Fibroblast of peridontal ligament (primary cell): ENCODE data around the gene S1PR3.
A peak's percentile ranks its signal among the peaks of the same experiment; 100 is the strongest.

Source experiments
- DNase-seq: peaks from one replicate; pipeline ENCODE4 v3.0.0-alpha.2; 2010; ENCODE audit errors: extremely low read depth

Gene S1PR3

DNA sequence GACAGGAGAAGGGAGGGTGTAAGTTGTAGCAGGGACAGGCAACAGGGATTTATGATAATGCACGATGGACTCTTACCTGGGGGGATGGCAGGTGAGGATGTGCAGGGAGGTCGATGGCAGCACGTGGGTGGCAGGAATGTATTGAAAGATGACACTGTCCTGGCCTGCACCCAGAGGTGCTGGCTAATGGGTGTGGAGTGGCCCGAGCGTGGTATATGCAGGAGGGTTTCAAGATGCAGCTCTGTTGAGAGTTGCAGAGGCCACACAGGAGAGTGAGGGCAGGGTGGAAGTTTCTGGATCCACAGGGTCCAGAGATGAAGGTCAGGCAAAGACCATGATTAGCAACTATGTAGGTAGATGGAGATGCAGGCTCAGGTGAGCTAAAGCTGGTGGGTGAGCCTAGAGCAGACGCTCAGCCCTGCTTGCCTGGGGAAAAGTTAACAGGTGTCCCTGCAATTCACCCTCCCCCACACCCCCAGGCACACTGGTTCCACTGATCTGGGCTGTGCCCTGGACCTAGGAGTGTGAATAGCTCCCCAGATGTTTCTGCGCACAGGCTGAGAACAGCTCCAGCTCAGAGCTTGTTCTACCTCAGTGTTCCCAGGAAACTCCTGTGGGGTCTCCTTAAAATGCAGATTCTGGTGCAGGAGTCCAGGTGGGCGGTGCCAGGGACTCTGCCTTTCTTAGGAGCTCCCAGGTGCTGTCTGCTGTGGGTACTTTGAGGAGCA, 21.5 kb upstream of the S1PR3 start:
- no peak for DNase-seq

DNA sequence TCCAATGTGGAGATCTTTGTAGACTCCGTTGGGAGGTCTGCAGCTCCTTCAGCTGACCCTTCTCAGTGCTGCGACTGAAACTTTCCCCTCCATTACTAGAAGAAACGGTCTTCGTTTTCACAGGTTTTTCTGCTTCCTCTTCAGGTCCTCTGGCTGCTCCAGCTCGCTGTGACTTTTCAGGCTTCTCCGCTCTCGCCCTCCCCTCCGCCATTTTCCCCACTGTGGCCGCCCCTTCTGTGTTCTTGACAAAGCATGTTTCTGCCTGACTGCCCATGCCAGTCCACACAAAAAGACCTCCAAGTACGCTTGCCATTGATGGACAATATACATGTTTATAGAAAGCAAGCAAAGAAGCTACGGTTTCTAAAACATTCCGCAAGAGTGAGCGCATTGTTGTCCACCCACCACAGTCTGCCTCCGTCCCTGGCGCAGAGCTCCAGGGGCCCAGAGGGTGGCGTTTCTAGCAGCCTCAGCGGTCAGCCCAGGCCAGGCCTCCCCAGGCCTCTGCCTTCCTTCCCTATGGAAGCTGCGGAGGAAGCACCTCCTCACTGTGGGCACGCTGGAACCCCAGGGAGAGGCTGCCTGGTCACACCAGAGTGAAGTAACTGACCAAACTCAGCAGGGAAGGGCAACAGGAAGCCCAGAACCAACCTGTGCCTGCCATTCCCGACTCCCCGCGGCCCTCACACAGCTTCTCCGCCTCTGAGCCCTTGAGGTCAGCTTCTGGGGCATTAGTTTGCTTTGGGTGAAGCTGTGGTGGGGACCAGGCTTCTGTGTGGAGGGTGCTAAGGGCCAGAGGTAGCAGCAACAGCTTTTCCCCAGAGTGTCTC, 19.9 kb upstream of the S1PR3 start:
- no peak for DNase-seq

DNA sequence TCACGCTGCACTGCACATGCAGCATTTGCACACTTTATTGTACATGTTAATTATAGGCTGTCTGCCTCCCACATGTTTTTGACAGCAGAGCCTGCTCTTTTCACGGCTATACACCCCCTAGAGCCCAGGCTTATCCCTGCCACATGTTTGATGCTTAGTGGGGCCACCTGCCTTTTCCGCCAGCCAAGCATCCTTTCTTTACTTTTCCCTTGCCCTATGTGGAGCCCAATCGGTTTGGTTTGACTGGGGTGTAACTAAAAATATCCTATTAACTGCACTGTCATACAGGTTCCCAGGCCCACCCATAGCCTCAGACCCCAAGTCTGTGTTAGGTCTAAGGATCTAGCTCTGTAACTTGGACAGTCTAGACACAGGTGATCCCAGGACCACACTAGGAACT, 18.9 kb upstream of the S1PR3 start:
- no peak for DNase-seq

DNA sequence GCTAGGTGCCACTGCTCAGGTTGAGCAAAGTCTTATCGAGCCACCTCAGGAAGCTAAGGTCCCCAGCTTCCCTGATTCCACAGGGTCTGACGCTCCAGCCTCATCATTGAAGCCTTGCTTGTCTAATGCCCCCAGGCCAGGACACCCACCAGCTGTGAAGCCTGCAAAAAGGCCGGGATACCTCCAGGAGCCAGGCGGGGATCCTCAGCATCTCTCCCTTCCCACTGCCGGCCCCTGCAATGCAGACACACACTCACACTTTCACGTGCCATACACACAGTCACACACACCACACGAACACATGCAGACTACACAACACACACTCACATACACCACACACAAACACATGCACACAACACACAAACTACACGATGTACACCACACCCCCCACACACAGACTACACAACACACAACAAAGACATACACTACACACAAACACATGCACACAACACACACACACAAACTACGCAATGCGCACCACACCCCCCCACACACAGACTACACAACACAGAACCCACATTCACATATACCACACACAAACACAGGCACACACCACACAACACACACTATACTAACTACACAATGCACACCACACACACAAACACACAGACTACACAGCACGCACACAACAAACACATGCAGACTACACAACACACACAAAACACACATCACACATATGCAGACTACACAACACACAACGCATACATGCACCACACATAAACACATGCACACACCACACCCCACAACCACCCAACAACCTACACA, 17.8 kb upstream of the S1PR3 start:
- no peak for DNase-seq

DNA sequence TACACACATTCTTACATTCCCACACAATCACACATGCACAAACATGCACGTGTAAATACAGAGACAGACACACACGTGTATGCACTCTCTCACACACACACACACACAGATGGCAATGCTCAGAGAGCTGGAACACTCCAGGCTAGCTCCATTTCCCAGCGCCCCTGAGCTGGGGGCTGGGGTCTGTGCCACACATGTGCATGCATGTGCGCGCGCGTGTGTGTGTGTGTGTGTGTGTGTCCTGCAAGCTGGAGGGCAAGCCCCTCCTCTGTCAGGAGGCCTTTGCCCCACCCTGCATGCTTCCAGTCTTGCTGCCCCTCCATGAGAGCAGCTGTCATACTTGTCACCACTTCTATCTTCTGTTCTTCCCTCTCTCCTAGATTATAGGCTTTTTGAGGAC, 16.6 kb upstream of the S1PR3 start:
- no peak for DNase-seq

DNA sequence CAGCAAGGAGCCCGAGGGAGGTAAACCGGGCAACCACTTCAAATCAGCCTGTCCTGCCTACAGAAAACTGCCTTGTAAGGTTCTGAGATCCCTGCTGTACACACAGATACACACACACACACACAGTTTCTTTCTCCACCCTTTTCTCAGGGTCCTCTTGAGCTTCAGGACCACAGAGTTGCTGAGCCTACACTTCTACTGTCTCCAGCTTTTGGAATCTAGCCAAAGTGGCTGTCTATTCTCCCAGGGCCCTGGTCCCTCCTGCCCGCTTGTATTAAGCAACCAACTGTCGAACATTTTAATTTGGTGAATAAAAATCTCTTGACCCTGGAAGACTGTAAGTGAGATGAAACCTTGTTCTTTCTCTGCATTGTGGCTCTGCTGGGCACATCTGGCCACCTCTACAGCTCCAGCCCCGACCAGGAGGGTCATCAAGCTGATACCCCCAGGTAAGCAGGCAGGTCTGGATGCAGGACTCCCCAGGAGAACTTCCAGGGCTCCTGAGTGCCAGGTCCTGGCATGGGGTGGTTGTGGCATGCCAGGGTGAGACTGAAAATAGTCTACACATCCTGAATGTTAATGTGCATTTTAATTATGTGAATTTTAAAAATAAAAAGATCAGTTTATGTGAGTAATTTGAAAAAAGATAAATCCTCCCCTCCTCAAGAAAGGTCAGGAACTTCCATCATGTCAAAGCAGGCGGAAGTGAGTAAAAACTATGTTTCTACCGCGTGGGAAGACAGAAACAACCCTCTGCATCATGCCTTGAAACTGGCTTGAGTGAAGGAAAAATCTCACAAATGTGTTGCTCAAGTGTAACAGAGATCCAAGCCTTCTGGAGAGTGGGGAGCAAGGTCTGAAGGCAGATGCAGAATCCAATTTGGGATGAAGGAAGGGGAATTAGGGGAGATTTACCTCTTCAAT, 15.0 kb upstream of the S1PR3 start:
- no peak for DNase-seq

DNA sequence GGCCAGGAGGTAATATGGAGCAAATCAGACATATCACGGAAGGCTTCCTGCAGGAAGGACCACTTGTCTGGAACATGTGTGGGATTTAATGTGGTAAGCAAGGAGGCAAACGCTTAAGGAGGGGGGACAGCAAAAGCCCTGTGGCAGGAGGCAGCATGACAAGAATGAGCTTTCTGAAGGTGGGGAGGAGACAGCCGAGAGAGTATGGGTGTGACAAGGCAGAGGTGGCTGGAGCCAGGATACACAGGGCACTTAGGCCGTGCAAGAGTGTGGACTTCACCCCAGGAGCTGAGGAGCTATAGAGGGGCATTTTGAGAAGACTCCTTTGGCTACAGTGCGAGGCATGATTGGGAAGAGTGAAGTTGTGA, 14.4 kb upstream of the S1PR3 start:
- no peak for DNase-seq

DNA sequence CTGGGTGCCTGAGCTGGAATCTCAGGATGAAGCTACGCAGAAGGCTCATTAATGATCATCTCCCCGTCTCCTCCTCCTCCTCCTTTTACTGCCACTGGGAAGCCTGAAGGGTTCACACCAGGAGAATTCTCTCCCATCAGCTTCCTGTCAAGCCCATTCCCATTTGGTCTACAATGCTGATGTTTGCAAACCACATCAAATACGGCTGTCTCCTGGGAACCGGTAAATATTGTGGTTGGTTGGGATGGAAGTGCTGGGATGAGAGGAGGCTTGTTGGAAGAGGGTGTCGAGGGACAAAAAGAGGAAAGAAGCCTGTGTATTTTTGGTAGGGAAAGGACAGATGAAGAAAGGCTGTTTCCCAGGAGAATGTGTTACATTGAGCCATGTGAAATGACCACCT, 13.2 kb upstream of the S1PR3 start:
- no peak for DNase-seq

DNA sequence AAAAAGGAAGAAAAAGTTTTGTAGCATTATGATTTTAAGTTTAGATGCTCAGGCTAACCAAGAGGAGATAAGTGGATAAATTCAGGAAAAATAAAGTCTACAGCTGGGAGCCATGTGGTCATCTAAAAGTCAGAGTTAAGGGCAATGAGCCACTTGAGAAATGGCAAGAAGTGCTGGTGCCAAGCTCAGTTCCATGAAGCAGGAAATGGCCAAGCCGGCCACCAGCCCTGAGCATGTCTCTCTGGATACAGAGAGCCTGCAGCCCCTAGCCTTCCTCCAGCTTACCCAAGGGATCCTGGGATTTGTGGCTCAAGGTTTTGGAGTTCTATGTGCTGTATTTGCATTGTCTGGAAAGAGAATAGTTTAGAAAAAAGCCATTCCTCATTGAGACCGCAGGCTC, 12.2 kb upstream of the S1PR3 start:
- peak; percentile 55 for DNase-seq

DNA sequence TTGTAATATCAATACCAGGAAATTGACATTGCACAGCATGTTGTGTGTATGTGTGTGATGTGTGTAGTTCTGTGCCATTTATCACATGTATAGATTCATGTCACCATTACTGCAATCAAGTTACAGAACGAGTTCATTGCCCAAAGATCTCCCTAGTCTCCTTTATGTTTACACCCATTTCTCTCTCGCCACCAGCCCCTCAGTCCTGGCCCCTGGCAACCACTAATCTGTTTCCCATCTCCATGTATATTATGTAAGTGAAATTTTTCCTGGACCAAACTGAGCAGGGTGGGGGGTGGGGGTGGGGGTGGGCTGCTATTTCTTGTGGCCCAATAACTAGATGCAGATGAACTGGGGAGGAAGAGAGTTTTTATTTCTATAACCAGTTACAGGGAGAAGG, 11.5 kb upstream of the S1PR3 start:
- no peak for DNase-seq

DNA sequence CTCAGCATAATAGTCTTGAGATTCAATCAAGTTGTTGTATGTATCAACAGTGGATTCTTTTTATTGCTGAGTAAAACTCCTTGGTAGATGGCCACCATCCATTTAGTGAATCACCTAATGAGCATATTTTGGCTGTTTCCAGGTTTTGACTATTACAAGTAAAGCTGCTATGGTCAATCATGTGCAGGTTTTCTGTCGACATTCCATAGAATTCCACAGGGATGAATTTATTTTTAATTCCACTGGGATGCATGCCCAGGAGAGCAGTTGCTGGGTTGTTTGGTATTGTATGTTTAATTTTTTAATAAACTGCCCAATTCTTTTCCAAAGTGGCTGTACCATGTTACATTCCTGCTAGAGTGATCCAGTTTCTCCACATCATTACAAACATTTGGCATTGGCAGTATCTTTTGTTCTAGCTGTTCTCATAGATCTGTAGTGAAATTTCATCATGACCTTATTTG, 10.5 kb upstream of the S1PR3 start:
- DNase-seq, result peak; percentile 97

DNA sequence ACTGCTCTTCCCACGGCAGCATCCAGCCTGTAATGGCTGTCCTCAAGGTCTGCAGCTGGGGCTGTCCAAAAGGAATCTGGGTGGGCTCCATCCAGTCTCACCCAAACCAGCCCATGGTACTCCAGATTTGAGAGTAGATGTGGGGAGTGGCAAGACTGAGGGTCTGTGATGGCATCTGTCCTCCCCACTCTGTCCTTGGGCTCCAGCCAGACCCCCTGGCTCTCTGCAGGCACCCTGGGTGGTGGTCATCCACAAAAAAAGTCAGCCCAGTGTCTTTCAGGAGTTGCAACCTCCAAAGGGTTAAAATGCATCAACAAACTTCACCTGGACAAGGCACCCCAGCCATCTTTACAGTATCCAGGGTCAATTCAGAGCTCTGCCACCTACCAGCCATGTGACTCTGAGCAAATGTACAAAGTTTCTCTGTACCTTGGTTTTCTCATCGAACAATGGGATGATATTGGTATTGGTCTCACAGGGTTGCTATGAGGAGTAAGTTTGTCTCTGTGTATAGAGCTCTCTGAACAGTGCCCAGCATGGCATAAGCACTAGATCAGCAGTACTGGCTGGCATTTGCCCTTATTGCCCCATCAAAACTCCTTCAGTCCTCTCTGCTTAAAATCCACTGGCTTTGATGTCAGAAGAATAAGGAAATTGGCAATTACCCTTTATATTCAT, 7.3 kb upstream of the S1PR3 start:
- no peak for DNase-seq

DNA sequence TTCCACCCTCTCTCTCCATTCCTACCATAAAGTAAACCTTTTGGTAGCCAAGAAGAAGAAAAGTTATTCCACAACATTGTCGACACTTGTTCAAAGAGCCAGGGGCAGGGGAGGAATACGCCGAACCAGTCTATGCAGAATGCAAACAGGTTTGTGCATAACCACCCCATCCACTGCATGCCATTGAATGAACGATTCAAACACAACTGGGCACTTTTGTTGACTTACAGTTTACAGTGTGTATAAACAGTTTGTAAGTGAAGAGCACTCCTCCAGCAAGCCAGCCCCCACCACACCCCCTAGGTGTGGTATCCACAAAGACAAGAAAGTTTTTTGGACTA, 6.8 kb upstream of the S1PR3 start:
- DNase-seq, result no peak

DNA sequence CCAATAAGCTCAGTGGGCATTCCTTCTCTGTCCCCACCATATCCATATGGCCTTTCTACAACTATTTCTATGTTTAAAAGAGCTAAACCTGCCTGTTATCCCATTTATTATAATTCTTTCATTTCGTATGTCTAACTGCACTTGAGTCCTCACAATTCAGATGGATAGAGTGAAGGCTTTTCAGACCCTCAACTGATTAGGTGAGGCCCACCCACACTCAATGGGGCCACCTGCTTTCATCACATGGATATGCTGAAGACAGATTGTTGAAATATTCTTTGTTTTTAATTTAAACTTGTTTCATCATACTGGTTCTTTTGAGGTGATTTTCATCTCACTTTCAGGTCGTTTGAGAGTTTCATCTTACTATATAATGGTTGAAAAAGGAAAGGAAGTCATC, 5.7 kb upstream of the S1PR3 start:
- DNase-seq, result no peak

DNA sequence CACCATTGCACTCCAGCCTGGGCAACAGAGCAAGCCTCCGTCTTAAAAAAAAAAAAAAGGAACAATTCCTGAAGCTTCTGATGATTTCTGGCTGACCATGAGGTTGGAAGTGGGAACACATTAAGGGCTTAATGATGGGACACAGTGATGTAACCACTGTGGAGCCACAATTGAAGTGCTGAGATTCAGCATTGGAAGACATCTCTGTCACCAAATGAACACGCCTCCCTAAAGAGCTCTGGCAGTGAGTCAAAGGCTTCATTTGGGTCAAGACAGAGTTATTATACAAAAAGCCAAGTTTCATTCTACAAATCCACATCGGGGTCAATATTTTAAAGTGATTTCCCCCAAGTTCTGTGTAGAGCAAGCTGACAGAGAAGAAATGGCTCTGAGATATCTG, 4.5 kb upstream of the S1PR3 start:
- DNase-seq, result no peak

DNA sequence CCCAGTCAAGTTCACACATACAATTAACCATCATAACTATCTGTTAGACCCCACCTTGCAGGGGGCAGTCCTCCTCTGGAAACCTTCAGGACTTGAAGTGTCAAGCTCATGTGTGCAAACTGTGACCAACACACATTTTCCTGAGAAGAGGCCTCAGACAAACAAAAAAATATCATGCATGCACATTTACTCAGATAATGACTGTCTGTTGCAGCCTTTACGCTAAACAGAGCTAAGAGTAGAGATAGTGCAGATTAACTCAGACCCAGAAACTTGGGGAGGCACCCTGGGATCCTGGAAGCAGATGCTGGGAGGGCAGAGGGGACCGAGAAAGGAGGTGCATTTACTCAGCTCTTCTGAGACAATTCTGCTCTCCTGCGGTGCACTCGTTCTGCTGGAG, 3.6 kb upstream of the S1PR3 start:
- DNase-seq, result no peak

DNA sequence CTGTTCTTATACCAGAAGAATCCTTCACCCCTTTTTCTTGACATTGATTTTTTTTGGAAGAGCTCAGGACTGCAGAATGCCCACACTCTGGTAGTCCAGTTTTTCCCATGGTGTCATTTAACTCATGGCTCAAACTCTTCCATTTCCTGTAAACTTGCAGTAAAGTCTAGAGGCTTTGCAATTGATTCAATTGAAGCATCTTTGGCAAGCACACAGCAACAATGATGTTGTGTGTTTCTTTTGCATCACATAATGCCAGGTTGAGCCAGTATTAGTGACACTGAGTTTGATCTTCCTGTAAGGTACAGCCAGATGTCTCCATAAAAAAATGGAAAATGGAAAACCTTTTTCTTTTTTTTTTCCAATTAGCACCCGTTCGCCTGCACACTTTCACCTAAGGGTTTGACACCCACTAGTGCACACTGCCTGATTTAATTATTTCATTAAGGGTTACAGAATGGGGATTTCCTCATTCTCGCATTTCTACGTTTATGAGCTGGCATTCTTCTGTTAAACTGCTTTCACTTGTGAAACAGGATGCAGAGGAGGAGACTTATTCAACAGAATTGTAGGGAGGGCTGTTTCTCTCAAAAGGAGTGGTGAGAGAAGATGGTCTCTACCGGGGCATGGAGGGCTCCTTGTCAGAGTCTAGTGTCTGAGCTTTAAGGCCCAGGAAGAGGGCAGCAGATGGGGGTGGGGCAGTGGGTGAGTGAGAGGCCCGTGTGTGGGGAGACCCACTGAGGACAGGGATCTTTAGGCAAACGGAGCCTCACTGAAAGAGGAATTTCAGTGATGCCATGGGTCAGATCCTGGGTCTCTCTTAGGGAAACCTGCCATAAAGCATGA, 2.2 kb upstream of the S1PR3 start:
- DNase-seq, result peak; percentile 66

DNA sequence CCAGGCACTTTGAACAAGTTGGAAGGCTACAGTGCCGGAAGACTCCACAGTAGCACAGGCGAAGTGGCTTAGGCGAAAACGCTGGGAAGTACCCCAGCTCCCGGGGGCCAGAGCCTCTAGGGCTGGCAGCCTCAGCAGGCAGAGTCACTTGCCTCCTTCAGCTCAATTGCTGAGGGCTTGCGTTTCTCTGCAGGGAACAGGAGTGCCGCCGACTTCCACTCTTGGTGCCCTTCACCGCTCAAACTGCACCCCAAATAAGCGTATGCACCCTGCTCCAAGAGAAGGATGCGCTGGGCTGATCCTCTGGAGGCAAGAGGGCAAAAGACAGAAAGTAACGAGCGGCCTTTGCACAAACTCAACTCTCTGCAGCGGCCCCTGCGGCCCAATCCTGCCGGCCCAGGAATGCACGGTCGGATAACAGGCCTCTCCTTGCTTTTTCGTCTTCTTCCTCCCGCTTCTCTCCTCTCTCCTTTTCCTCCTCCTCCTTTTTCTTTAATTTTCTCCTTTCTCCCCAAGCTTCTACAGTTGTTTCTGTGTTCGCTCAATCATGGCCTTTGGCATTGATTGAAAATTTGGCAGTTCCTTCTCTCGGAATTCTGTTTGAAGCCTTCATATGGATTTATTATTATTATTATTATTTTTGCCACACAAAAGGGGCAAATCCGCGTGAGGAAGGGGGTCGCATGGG, 1.1 kb upstream of the S1PR3 start:
- DNase-seq, result no peak

DNA sequence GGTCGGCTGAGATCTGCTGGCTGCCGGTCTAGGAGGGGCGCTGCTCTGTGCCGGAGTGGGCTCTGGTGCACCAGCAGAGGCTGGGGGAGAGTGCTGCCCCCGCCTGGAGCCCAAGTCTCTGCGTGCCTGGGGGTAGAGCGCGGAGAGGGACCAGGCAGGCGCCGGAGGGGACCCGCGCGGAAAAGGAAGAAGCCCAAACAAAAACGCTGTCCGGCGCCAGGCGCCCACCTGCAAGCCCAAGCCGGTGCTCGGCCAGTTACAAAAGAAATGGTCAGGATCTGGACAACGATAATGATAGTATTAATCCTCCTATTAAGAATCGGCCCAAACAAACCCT, 571 bp upstream of the S1PR3 start:
- DNase-seq, result no peak

DNA sequence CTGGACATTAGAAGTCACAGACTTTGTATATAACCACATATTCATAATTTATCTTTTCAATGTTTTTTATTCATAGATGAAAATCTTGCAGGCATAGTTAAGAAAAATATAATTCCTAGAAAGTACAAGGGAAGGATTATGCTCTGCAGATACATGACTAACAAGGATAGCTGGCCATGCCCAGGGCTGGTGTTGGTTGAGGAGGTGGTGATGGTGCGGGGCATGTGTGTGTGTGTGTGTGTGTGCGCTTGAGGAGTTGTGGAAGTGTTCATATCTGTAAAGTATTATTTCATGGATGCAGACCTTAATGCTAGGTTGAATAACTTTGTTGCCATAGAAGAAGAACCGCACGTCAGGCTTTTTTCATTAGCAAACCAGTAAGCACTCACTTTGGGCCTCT, 1.3 kb downstream of the S1PR3 start:
- no peak for DNase-seq
